ENCODE data around the gene REV1. TPM values are rescaled to one million over a fixed set of nuclear protein-coding genes. Genes with fewer than 3 reads are reported as not detected.

REV1 gene
- total and polyA plus RNA-seq, 2 of the 4 experiments (the other 2 are of a cell fraction), result 13.4 to 30.1 TPM

GRCh38 chr2:99431587-99432275 is 58.1 kb downstream of the REV1 start:
- CTCF ChIA-PET, result interaction anchor here (0.6 to 0.8 kb wide), 2 partner anchors 9 to 650 kb away, joined by 3 read pairs; no protein-coding TSS in a partner anchor
- Histone ChIP-seq H3K9me1 (ENCODE audit: insufficient read depth, low read length) (peaks cover 5% of the 10 kb centered on the region), H2AK5ac (ENCODE audit: low read depth, low read length) (peak overlapping the region; percentile 81), H4K20me1 (ENCODE audit: insufficient read depth, low read length) (peaks cover 35% of the 10 kb centered on the region), H3K14ac (replicated peaks; ENCODE audit: low read depth, low read length) (peak overlapping the region; percentile 25; the same call in 1 of the 2 replicates), H3K79me1 (ENCODE audit: low read depth in 1 of 2, low read length in 2 of 2) (peaks cover 0 to 14% of the 10 kb centered on the region in 2 experiments; a peak in 2 of 4 replicates), H4K91ac (ENCODE audit: insufficient read depth, low read depth, low read length) (no peak overlapping the region; the same call in 1 of the 2 replicates), H3K4ac (ENCODE audit: low read depth, low read length) (peak overlapping the region; percentile 58; the same call in 1 of the 2 replicates), H2BK15ac (ENCODE audit: low read depth, low read length) (no peak overlapping the region; the same call in 2 of the 3 replicates), H3K23ac (ENCODE audit: low read depth, low read length) (peak overlapping the region; percentile 30), H3K36me3 (ENCODE audit: control insufficient read depth, insufficient read depth, low read length) (peaks cover 5% of the 10 kb centered on the region; the same call in 1 of the 2 replicates), H2AFZ (replicated peaks; ENCODE audit: low read length, poor library complexity) (no peak overlapping the region), H3K56ac (ENCODE audit: extremely low read depth, insufficient read depth, low read length) (no peak overlapping the region), H3K27me3 (ENCODE audit: control insufficient read depth, insufficient read depth, low read length) (no peaks in the 10 kb centered on the region), H3K9me3 (ENCODE audit: control insufficient read depth, insufficient read depth, low read length) (no peaks in the 10 kb centered on the region), H3K4me2 (ENCODE audit: low read depth, low read length) (peak overlapping the region; percentile 64), H2BK120ac (ENCODE audit: low read depth, low read length) (peak overlapping the region; percentile 58; the same call in 1 of the 2 replicates), H3K18ac (ENCODE audit: low read depth, low read length) (peak overlapping the region; percentile 67; the same call in 1 of the 2 replicates), H3K4me3 (ENCODE audit: insufficient read depth, low read depth, low read length) (no peak overlapping the region), H3K4me1 (ENCODE audit: control insufficient read depth, insufficient read depth, low read length) (peaks cover 7% of the 10 kb centered on the region), H4K5ac (ENCODE audit: low read depth, low read length) (peak overlapping the region; percentile 3; the same call in 1 of the 2 replicates), H2BK20ac (ENCODE audit: low read depth, low read length) (peak overlapping the region; percentile 44; the same call in 1 of the 2 replicates), H3K9ac (ENCODE audit: low read depth, low read length) (no peak overlapping the region), H4K8ac (ENCODE audit: low read depth in 2 of 2, low read length in 2 of 2) (no peak overlapping the region; a peak in 1 of 4 replicates), H2BK5ac (ENCODE audit: low read depth, low read length, poor library complexity, severe bottlenecking) (peak overlapping the region; percentile 61), H3K27ac (ENCODE audit: insufficient read depth, low read length) (peak overlapping the region; percentile 89; the same call in 1 of the 2 replicates), H2AK9ac (replicated peaks; ENCODE audit: low read depth, low read length, poor library complexity) (peak overlapping the region; percentile 48)
- no TSS peak for BruUV-seq (replicated peaks)
- ATAC-seq (ENCODE audit: low read depth) (peak; percentile 10), DNase-seq (peak; percentile 52)
- POLR2A ChIA-PET (ENCODE audit: unreplicated experiment), result no interaction called here
- in situ Hi-C loops (cut with MboI; ENCODE audit: low sequenced_read_pairs) (no loop called here), intact Hi-C loops (cut with micrococcal nuclease) (loop anchor here (1.0 to 5.0 kb wide), 2 partner anchors 41 to 58 kb away; no protein-coding TSS in a partner anchor), dilution Hi-C loops (cut with HindIII; ENCODE audit: low sequenced_read_pairs, unreplicated experiment) (no loop called here)
- TF ChIP-seq NFE2L2 (IDR thresholded peaks at IDR 0.05; ENCODE audit: low read depth, low read length), result no peak
- no peak for TF ChIP-seq BHLHE40 (IDR thresholded peaks at IDR 0.05; ENCODE audit: low read depth, low read length)
- no peak for TF ChIP-seq MAFK (IDR thresholded peaks at IDR 0.05; ENCODE audit: low read depth, low read length)
- no peak for TF ChIP-seq RCOR1 (IDR thresholded peaks at IDR 0.05; ENCODE audit: insufficient replicate concordance, low read length)
- TF ChIP-seq ELK1 (IDR thresholded peaks at IDR 0.05; ENCODE audit: borderline replicate concordance, low read depth, low read length), result no peak
- 100% methylated on average over 2 of the region's 12 CpGs; no CpG with 5 or more reads in 1 of the 2 experiments for WGBS, 2 experiments (ENCODE audit: extremely low coverage in 2 of 2, insufficient read length in 1 of 2)
